GM23338 (cell line): ENCODE measurements around the gene POP7.

ENCODE experiments used
- CTCF ChIP-seq, 2 experiments: fragments of 200-600 bp in 1 of 2; sonication (generic) in 1 of 2; conservative IDR thresholded peaks; 2 replicates each; pipeline versions ENCODE4 v1.5.1 to v1.6.1; 2016 to 2017; ENCODE audit warnings: antibody characterized with exemption in 2 of 2, low read depth in 2 of 2, mild to moderate bottlenecking in 2 of 2, moderate library complexity in 1 of 2
- EZH2 ChIP-seq: fragments of 200-600 bp; sonication (generic); IDR thresholded peaks from one replicate; pipeline ENCODE4 v1.8.0; 2017; ENCODE audit warnings: antibody characterized with exemption, mild to moderate bottlenecking, low read depth; ENCODE audit not compliant: unreplicated experiment
- EZH2phosphoT487 ChIP-seq: fragments of 200-600 bp; sonication (generic); IDR thresholded peaks from one replicate; pipeline ENCODE4 v1.8.1; 2018; ENCODE audit warnings: antibody characterized with exemption; ENCODE audit not compliant: unreplicated experiment
- NANOG ChIP-seq: IDR thresholded peaks from 2 replicates; pipeline ENCODE4 v1.6.1; 2016; ENCODE audit warnings: antibody characterized with exemption, borderline replicate concordance
- TF ChIP-seq, protein P1 (sequence below): IDR thresholded peaks from one replicate; pipeline ENCODE4 v1.6.1; 2018; ENCODE audit warnings: antibody characterized with exemption; ENCODE audit not compliant: unreplicated experiment

DNA sequence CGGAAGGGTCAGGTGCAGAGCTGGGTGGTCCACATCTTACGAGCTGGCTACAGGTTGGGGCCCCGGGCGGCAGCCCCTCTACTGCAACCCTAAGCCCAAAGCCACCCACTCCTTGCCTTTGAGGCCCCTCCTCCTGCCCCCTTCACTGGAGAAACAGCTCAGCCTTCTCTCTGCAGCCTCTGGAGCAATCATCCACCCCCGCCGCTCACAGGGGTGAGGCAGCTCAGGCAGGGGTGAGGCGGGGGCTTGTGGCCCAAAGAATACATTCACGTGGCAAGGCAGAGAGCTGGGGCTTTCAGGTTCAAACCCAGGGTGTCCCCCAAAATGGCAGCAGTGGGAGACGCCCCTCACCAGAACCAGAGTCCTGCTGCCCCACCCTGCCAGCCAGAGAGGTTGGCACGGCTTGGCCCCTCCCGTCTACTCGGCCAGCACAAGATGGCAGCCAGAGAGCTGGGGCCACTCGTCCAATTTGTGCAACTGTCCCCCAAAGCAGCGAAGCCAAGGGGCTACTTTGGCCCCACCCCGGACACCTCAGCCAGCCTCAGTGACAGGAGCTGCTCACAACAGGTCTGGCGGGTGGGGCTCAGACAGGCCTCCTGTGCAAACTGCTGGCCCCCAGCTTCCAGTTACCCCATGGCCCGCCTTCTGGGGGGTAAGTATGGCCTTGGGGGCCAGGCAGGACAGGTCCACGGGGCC, 25.2 kb upstream of the POP7 start:
- TF ChIP-seq CTCF (conservative IDR thresholded peaks at IDR 0.05; ENCODE audit: low read depth in 2 of 2), result no peak
- no peak for TF ChIP-seq EZH2phosphoT487
- TF ChIP-seq, protein P1, sequence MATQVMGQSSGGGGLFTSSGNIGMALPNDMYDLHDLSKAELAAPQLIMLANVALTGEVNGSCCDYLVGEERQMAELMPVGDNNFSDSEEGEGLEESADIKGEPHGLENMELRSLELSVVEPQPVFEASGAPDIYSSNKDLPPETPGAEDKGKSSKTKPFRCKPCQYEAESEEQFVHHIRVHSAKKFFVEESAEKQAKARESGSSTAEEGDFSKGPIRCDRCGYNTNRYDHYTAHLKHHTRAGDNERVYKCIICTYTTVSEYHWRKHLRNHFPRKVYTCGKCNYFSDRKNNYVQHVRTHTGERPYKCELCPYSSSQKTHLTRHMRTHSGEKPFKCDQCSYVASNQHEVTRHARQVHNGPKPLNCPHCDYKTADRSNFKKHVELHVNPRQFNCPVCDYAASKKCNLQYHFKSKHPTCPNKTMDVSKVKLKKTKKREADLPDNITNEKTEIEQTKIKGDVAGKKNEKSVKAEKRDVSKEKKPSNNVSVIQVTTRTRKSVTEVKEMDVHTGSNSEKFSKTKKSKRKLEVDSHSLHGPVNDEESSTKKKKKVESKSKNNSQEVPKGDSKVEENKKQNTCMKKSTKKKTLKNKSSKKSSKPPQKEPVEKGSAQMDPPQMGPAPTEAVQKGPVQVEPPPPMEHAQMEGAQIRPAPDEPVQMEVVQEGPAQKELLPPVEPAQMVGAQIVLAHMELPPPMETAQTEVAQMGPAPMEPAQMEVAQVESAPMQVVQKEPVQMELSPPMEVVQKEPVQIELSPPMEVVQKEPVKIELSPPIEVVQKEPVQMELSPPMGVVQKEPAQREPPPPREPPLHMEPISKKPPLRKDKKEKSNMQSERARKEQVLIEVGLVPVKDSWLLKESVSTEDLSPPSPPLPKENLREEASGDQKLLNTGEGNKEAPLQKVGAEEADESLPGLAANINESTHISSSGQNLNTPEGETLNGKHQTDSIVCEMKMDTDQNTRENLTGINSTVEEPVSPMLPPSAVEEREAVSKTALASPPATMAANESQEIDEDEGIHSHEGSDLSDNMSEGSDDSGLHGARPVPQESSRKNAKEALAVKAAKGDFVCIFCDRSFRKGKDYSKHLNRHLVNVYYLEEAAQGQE, result no peak
- TF ChIP-seq EZH2, result no peak
- no peak for TF ChIP-seq NANOG
